SK-N-SH (cell line): Measurements from ENCODE around the gene DSG4. TPM values are rescaled to one million over a fixed set of nuclear protein-coding genes. Genes with fewer than 3 reads are reported as not detected.

Source experiments
- CTCF ChIA-PET: fragments of 300-600, 350-600 bp; formaldehyde crosslinking; extraction: SDS; loops from one replicate; lab custom pipeline; 2021; lab: Yijun Ruan, JAX
- POLR2A ChIA-PET: fragments of 350-600 bp; sonication (Branson Sonifier 250); formaldehyde crosslinking; extraction: SDS; loops from one replicate; lab custom pipeline; 2020; ENCODE audit warnings: antibody characterized with exemption, inconsistent platforms; lab: Yijun Ruan, JAX
- DNase-seq: peaks from one replicate; pipeline ENCODE4 v3.0.0; 2012
- H2AFZ ChIP-seq: fragments of 200-600 bp; sonication (generic); 2 replicates; pipeline ENCODE4 v1.8.1; 2016; ENCODE audit warnings: antibody characterized with exemption, mild to moderate bottlenecking, low read depth
- H3F3A ChIP-seq: fragments of 200-600 bp; sonication (generic); replicated peaks from 2 replicates; pipeline ENCODE3; 2016; ENCODE audit warnings: antibody characterized with exemption, mild to moderate bottlenecking; ENCODE audit not compliant: insufficient read depth
- H3K27ac ChIP-seq, 2 experiments: fragments of 200-500 bp in 1 of 2; fragments of 200-600 bp in 1 of 2; sonication (Bioruptor generic) in 1 of 2; sonication (generic), shearing (Covaris generic) in 1 of 2; 2 replicates each; pipeline versions ENCODE4 v1.5.1 to v1.6.1; 2014 to 2016; ENCODE audit warnings: low read depth in 2 of 2, inconsistent platforms in 1 of 2, low read length in 1 of 2, mild to moderate bottlenecking in 1 of 2, mixed read lengths in 1 of 2
- H3K27me3 ChIP-seq: fragments of 200-600 bp; sonication (generic), shearing (Covaris generic); 2 replicates; pipeline ENCODE4 v1.6.1; 2016; ENCODE audit warnings: mixed run types; ENCODE audit not compliant: insufficient read depth
- H3K36me3 ChIP-seq, 2 experiments: fragments of 200-500 bp in 1 of 2; fragments of 200-600 bp in 1 of 2; sonication (Bioruptor generic) in 1 of 2; sonication (generic) in 1 of 2; replicated peaks in 1 of 2; 2 replicates each; pipeline versions ENCODE3 to v1.5.1; 2014 to 2016; ENCODE audit warnings: low read length in 1 of 2, mild to moderate bottlenecking in 1 of 2; ENCODE audit not compliant: insufficient read depth in 2 of 2, control insufficient read depth in 1 of 2
- H3K4me1 ChIP-seq, 2 experiments: fragments of 200-500 bp in 1 of 2; fragments of 200-600 bp in 1 of 2; sonication (Bioruptor generic) in 1 of 2; sonication (generic), shearing (Covaris generic) in 1 of 2; 2 replicates each; pipeline versions ENCODE4 v1.5.1 to v1.6.1; 2014 to 2016; ENCODE audit warnings: low read depth in 1 of 2, low read length in 1 of 2, mixed run types in 1 of 2; ENCODE audit not compliant: insufficient read depth in 2 of 2, control insufficient read depth in 1 of 2
- H3K4me2 ChIP-seq: fragments of 200-600 bp; sonication (generic), shearing (Covaris generic); 2 replicates; pipeline ENCODE4 v1.6.1; 2017; ENCODE audit warnings: mixed run types
- H3K4me3 ChIP-seq, 2 experiments: fragments of 200-500 bp in 1 of 2; fragments of 200-600 bp in 1 of 2; sonication (Bioruptor generic) in 1 of 2; sonication (generic), shearing (Covaris generic) in 1 of 2; 2 replicates each; pipeline versions ENCODE4 v1.5.1 to v1.8.1; 2014 to 2016; ENCODE audit warnings: low read depth in 2 of 2, inconsistent platforms in 1 of 2, low read length in 1 of 2, mild to moderate bottlenecking in 1 of 2, mixed read lengths in 1 of 2, moderate library complexity in 1 of 2
- H3K79me2 ChIP-seq: fragments of 200-600 bp; sonication (generic); 2 replicates; pipeline ENCODE4 v1.8.1; 2017; ENCODE audit warnings: mild to moderate bottlenecking; ENCODE audit not compliant: insufficient read depth
- H3K9ac ChIP-seq: fragments of 200-600 bp; sonication (generic); 2 replicates; pipeline ENCODE4 v1.6.1; 2017; ENCODE audit warnings: mixed run types
- H3K9me2 ChIP-seq: fragments of 200-600 bp; sonication (generic); 2 replicates; pipeline ENCODE4 v1.6.1; 2017; ENCODE audit warnings: mixed run types
- H3K9me3 ChIP-seq: fragments of 200-600 bp; sonication (generic); 2 replicates; pipeline ENCODE4 v1.6.1; 2017; ENCODE audit warnings: mixed run types, mild to moderate bottlenecking, moderate library complexity
- H4K20me1 ChIP-seq: fragments of 200-600 bp; sonication (generic); 2 replicates; pipeline ENCODE4 v1.6.1; 2017; ENCODE audit warnings: mild to moderate bottlenecking, mixed run types; ENCODE audit not compliant: insufficient read depth
- CTCF ChIP-seq: fragments of 200-600 bp; sonication (generic); IDR thresholded peaks from 2 replicates; pipeline ENCODE4 v1.6.1; 2017; ENCODE audit warnings: antibody characterized with exemption, mild to moderate bottlenecking, moderate library complexity
- ELF1 ChIP-seq: IDR thresholded peaks from 2 replicates; pipeline ENCODE4 v1.4.0; 2012
- EP300 ChIP-seq, 2 experiments: IDR thresholded peaks; 2 replicates each; pipeline versions ENCODE4 v1.4.0 to v1.6.1; 2012; ENCODE audit warnings: borderline replicate concordance in 1 of 2, low read depth in 1 of 2, low read length in 1 of 2
- EZH2phosphoT487 ChIP-seq: fragments of 200-600 bp; sonication (generic); IDR thresholded peaks from 2 replicates; pipeline ENCODE4 v1.6.1; 2017; ENCODE audit warnings: low read depth, mixed run types, mild to moderate bottlenecking, antibody characterized with exemption, moderate library complexity, borderline replicate concordance
- FOXM1 ChIP-seq: IDR thresholded peaks from 2 replicates; pipeline ENCODE4 v1.4.0; 2012; ENCODE audit warnings: low read depth, mild to moderate bottlenecking
- GABPA ChIP-seq: IDR thresholded peaks from 2 replicates; pipeline ENCODE4 v1.4.0; 2012; ENCODE audit warnings: low read depth, mild to moderate bottlenecking
- GATA2 ChIP-seq: sonication (generic); formaldehyde crosslinking; IDR thresholded peaks from 2 replicates; pipeline ENCODE4 v1.5.0; 2020; ENCODE audit warnings: mild to moderate bottlenecking, missing genetic modification reagents
- IRF3 ChIP-seq: fragments of 150-350 bp; IDR thresholded peaks from 2 replicates; pipeline ENCODE4 v1.6.1; 2016; ENCODE audit warnings: mild to moderate bottlenecking, low read depth, low read length
- JUND ChIP-seq: IDR thresholded peaks from 2 replicates; pipeline ENCODE4 v1.4.0; 2012
- MEF2A ChIP-seq: IDR thresholded peaks from 2 replicates; pipeline ENCODE4 v1.4.0; 2012; ENCODE audit warnings: low read depth, borderline replicate concordance
- MXI1 ChIP-seq: IDR thresholded peaks from 2 replicates; pipeline ENCODE4 v1.6.1; 2012; ENCODE audit warnings: mild to moderate bottlenecking, low read depth, low read length, improper control_type of control experiment
- NFIC ChIP-seq: IDR thresholded peaks from 2 replicates; pipeline ENCODE4 v1.4.0; 2012; ENCODE audit warnings: borderline replicate concordance
- POLR2AphosphoS5 ChIP-seq: IDR thresholded peaks from 2 replicates; pipeline ENCODE4 v1.6.1; 2012; ENCODE audit warnings: low read depth, low read length
- RAD21 ChIP-seq: IDR thresholded peaks from 2 replicates; pipeline ENCODE4 v1.6.1; 2012; ENCODE audit warnings: mild to moderate bottlenecking, low read length
- RCOR1 ChIP-seq: fragments of 150-350 bp; IDR thresholded peaks from 2 replicates; pipeline ENCODE4 v1.6.1; 2017; ENCODE audit warnings: antibody characterized with exemption, low read length
- SIN3A ChIP-seq: IDR thresholded peaks from 2 replicates; pipeline ENCODE4 v1.6.1; 2012; ENCODE audit warnings: low read depth, mild to moderate bottlenecking, low read length, moderate library complexity, borderline replicate concordance
- SMC3 ChIP-seq: IDR thresholded peaks from 2 replicates; pipeline ENCODE4 v1.6.1; 2012; ENCODE audit warnings: low read depth, low read length, improper control_type of control experiment
- TAF1 ChIP-seq: IDR thresholded peaks from 2 replicates; pipeline ENCODE4 v1.6.1; 2012; ENCODE audit warnings: low read depth, mild to moderate bottlenecking, low read length, moderate library complexity, borderline replicate concordance
- TCF12 ChIP-seq: IDR thresholded peaks from 2 replicates; pipeline ENCODE4 v1.4.0; 2012
- WGBS: methylation state at CpG from one replicate; pipeline ENCODE4 v1.1.6; 2017; ENCODE audit warnings: low lambda C conversion rate; 5-methylcytosine and 5-hydroxymethylcytosine counted together
- polyA plus RNA-seq, 3 experiments: library from polyadenylated mRNA; depleted of rRNA; stranded (reverse); fragments of >200 nt; gene quantifications; 2 replicates each; pipeline ENCODE4 v1.2.3, GENCODE V29; 2012

Gene DSG4
- polyA plus RNA-seq, 1 of the 3 experiments (the other 2 are of a cell fraction): not detected

GRCh38 chr18:31410716-31411483 is 34.3 kb downstream of the DSG4 start:
- Histone ChIP-seq H4K20me1 (no peaks in the 10 kb centered on the region), H3K36me3 (no peaks in the 10 kb centered on the region), H2AFZ (no peak overlapping the region), H3K79me2 (no peaks in the 10 kb centered on the region), H3K9ac (no peak overlapping the region), H3K4me2 (no peak overlapping the region), H3F3A (no peaks in the 10 kb centered on the region), H3K4me1 (no peaks in the 10 kb centered on the region), H3K27me3 (peaks cover 7% of the 10 kb centered on the region; the same call in 1 of the 2 replicates), H3K9me2 (no peaks in the 10 kb centered on the region), H3K4me3 (no peak overlapping the region), H3K27ac (no peak overlapping the region), H3K9me3 (no peaks in the 10 kb centered on the region)
- WGBS: 31% methylated on average over 31 of the region's 37 CpGs
- ChIA-PET CTCF (interaction anchor here (0.7 to 1.7 kb wide), 2 partner anchors 9 to 13 kb away, joined by 3 to 8 read pairs; no protein-coding TSS in a partner anchor), POLR2A (no interaction called here)
- no peak for DNase-seq
- TF ChIP-seq JUND (no peak), ELF1 (no peak), TCF12 (no peak), FOXM1 (no peak), EZH2phosphoT487 (no peak), CTCF (no peak), EP300 (IDR thresholded peaks at IDR 0.05; ENCODE audit: borderline replicate concordance in 1 of 2, low read depth in 1 of 2, low read length in 1 of 2) (no peak), RCOR1 (no peak), SIN3A (no peak), GABPA (no peak), POLR2AphosphoS5 (no peak), MEF2A (no peak), GATA2 (no peak), NFIC (no peak), RAD21 (no peak), SMC3 (no peak), TAF1 (no peak), IRF3 (no peak), MXI1 (no peak)
